GM23338 (cell line): ENCODE measurements around the gene CRYBB2. TPM values are rescaled to one million over a fixed set of nuclear protein-coding genes. Genes with fewer than 3 reads are reported as not detected.

Experiments
- ATAC-seq: fragments of 200-7000 bp; cut with Tn5 transposase; 3 replicates; pipeline ENCODE4 v1.9.1; 2020
- DNase-seq: peaks from one replicate; pipeline ENCODE4 v3.0.0-alpha.2; 2015; ENCODE audit warnings: low spot score
- H2AFZ ChIP-seq: fragments of 200-600 bp; sonication (generic); 2 replicates; pipeline ENCODE4 v1.8.0; 2016; ENCODE audit warnings: antibody characterized with exemption, mild to moderate bottlenecking, moderate library complexity
- H3F3A ChIP-seq: fragments of 200-600 bp; sonication (generic); replicated peaks from 2 replicates; pipeline ENCODE4 v1.8.0; 2017; ENCODE audit warnings: antibody characterized with exemption, mixed run types, low read depth
- H3K27ac ChIP-seq: fragments of 200-600 bp; sonication (generic); 2 replicates; pipeline ENCODE4 v1.6.1; 2016; ENCODE audit warnings: low read depth
- H3K27me3 ChIP-seq: fragments of 200-600 bp; sonication (generic); 2 replicates; pipeline ENCODE4 v1.8.0; 2016; ENCODE audit warnings: mild to moderate bottlenecking, mixed run types, moderate library complexity; ENCODE audit not compliant: insufficient read depth
- H3K36me3 ChIP-seq: fragments of 200-600 bp; sonication (generic); 2 replicates; pipeline ENCODE4 v1.8.0; 2016; ENCODE audit warnings: mild to moderate bottlenecking; ENCODE audit not compliant: insufficient read depth
- H3K4me1 ChIP-seq: fragments of 200-600 bp; sonication (generic); 2 replicates; pipeline ENCODE4 v1.8.0; 2016; ENCODE audit warnings: mild to moderate bottlenecking, moderate library complexity; ENCODE audit not compliant: insufficient read depth
- H3K4me2 ChIP-seq: fragments of 200-600 bp; sonication (generic); 2 replicates; pipeline ENCODE4 v1.7.1; 2017; ENCODE audit warnings: mixed run types
- H3K4me3 ChIP-seq: fragments of 200-600 bp; sonication (generic); 2 replicates; pipeline ENCODE4 v1.6.1; 2016; ENCODE audit warnings: mixed run types
- H3K79me2 ChIP-seq: fragments of 200-600 bp; sonication (generic); replicated peaks from 2 replicates; pipeline ENCODE4 v1.8.0; 2017; ENCODE audit warnings: mild to moderate bottlenecking; ENCODE audit not compliant: insufficient read depth
- H3K9me2 ChIP-seq: fragments of 200-600 bp; sonication (generic); 2 replicates; pipeline ENCODE4 v1.8.0; 2017; ENCODE audit not compliant: insufficient read depth
- H4K20me1 ChIP-seq: fragments of 200-600 bp; sonication (generic); replicated peaks from 2 replicates; pipeline ENCODE4 v1.8.0; 2017; ENCODE audit warnings: mild to moderate bottlenecking; ENCODE audit not compliant: insufficient read depth
- H3K27ac Mint-ChIP-seq: 2 replicates; pipeline ENCODE4 v1.8.0; 2020; ENCODE audit warnings: inconsistent platforms, mild to moderate bottlenecking, moderate library complexity, mixed read lengths
- H3K27me3 Mint-ChIP-seq: 3 replicates; pipeline ENCODE4 v1.8.0; 2022; ENCODE audit warnings: low read depth, mild to moderate bottlenecking, moderate library complexity, mixed read lengths, inconsistent platforms; ENCODE audit not compliant: insufficient read depth, poor library complexity
- H3K36me3 Mint-ChIP-seq: 3 replicates; pipeline ENCODE4 v1.8.0; 2021; ENCODE audit warnings: low read depth, mild to moderate bottlenecking, inconsistent platforms, moderate library complexity, mixed read lengths
- H3K4me1 Mint-ChIP-seq: 3 replicates; pipeline ENCODE4 v1.8.0; 2020; ENCODE audit warnings: mild to moderate bottlenecking, inconsistent platforms, mixed read lengths
- H3K4me3 Mint-ChIP-seq: 3 replicates; pipeline ENCODE4 v1.8.0; 2021; ENCODE audit warnings: moderate library complexity, mild to moderate bottlenecking, inconsistent platforms, mixed read lengths
- H3K9me3 Mint-ChIP-seq: 3 replicates; pipeline ENCODE4 v1.8.0; 2020; ENCODE audit warnings: moderate library complexity, mild to moderate bottlenecking, inconsistent platforms, mixed read lengths
- CREB1 ChIP-seq: fragments of 250-450 bp; sonication (Bioruptor Pico); IDR thresholded peaks from 2 replicates; pipeline ENCODE4 v1.5.0; 2020; ENCODE audit warnings: low read depth, mild to moderate bottlenecking, moderate library complexity
- NANOG ChIP-seq: IDR thresholded peaks from 2 replicates; pipeline ENCODE4 v1.6.1; 2016; ENCODE audit warnings: antibody characterized with exemption, borderline replicate concordance
- POLR2AphosphoS5 ChIP-seq: IDR thresholded peaks from 2 replicates; pipeline ENCODE4 v1.6.1; 2016; ENCODE audit warnings: antibody characterized with exemption, low read depth
- ZNF331 ChIP-seq: fragments of 250-450 bp; sonication (Bioruptor Pico); IDR thresholded peaks from 2 replicates; pipeline ENCODE4 v1.5.0; 2020; ENCODE audit warnings: low read depth, mild to moderate bottlenecking, moderate library complexity
- polyA plus RNA-seq: library from polyadenylated mRNA; unstranded; fragments of >200 nt; fragmentation: Nextera tagmentation; extraction: Ambion mirVana; gene quantifications from 2 replicates; pipeline ENCODE4 v1.2.1, GENCODE V29; 2016
- total RNA-seq: library from RNA; depleted of rRNA; stranded (reverse); fragments of >200 nt; shearing (Covaris generic); gene quantifications from 2 replicates; pipeline ENCODE4 v1.2.3, GENCODE V29; 2014
- TF ChIP-seq, protein P1 (sequence below): fragments of 250-450 bp; sonication (Bioruptor Pico); IDR thresholded peaks from 2 replicates; pipeline ENCODE4 v1.5.0; 2020; ENCODE audit warnings: mild to moderate bottlenecking, moderate library complexity
- TF ChIP-seq, protein P2 (sequence below): IDR thresholded peaks from 2 replicates; pipeline ENCODE4 v1.6.1; 2016; ENCODE audit warnings: antibody characterized with exemption
- TF ChIP-seq, protein P3 (sequence below): IDR thresholded peaks from one replicate; pipeline ENCODE4 v1.6.1; 2018; ENCODE audit warnings: antibody characterized with exemption; ENCODE audit not compliant: unreplicated experiment
- TF ChIP-seq, protein P4 (sequence below), 2 experiments: fragments of 200-600 bp in 1 of 2; sonication (generic) in 1 of 2; conservative IDR thresholded peaks; 2 replicates each; pipeline versions ENCODE4 v1.5.1 to v1.6.1; 2016 to 2017; ENCODE audit warnings: antibody characterized with exemption in 2 of 2, low read depth in 2 of 2, mild to moderate bottlenecking in 2 of 2, moderate library complexity in 1 of 2

CRYBB2 gene
- total and polyA plus RNA-seq, 2 experiments from 2014 or later = 0.26 to 1.0 TPM

GRCh38 chr22:25192406-25192805, 27.0 kb upstream of the CRYBB2 start (continued):
- TF ChIP-seq, protein P1, sequence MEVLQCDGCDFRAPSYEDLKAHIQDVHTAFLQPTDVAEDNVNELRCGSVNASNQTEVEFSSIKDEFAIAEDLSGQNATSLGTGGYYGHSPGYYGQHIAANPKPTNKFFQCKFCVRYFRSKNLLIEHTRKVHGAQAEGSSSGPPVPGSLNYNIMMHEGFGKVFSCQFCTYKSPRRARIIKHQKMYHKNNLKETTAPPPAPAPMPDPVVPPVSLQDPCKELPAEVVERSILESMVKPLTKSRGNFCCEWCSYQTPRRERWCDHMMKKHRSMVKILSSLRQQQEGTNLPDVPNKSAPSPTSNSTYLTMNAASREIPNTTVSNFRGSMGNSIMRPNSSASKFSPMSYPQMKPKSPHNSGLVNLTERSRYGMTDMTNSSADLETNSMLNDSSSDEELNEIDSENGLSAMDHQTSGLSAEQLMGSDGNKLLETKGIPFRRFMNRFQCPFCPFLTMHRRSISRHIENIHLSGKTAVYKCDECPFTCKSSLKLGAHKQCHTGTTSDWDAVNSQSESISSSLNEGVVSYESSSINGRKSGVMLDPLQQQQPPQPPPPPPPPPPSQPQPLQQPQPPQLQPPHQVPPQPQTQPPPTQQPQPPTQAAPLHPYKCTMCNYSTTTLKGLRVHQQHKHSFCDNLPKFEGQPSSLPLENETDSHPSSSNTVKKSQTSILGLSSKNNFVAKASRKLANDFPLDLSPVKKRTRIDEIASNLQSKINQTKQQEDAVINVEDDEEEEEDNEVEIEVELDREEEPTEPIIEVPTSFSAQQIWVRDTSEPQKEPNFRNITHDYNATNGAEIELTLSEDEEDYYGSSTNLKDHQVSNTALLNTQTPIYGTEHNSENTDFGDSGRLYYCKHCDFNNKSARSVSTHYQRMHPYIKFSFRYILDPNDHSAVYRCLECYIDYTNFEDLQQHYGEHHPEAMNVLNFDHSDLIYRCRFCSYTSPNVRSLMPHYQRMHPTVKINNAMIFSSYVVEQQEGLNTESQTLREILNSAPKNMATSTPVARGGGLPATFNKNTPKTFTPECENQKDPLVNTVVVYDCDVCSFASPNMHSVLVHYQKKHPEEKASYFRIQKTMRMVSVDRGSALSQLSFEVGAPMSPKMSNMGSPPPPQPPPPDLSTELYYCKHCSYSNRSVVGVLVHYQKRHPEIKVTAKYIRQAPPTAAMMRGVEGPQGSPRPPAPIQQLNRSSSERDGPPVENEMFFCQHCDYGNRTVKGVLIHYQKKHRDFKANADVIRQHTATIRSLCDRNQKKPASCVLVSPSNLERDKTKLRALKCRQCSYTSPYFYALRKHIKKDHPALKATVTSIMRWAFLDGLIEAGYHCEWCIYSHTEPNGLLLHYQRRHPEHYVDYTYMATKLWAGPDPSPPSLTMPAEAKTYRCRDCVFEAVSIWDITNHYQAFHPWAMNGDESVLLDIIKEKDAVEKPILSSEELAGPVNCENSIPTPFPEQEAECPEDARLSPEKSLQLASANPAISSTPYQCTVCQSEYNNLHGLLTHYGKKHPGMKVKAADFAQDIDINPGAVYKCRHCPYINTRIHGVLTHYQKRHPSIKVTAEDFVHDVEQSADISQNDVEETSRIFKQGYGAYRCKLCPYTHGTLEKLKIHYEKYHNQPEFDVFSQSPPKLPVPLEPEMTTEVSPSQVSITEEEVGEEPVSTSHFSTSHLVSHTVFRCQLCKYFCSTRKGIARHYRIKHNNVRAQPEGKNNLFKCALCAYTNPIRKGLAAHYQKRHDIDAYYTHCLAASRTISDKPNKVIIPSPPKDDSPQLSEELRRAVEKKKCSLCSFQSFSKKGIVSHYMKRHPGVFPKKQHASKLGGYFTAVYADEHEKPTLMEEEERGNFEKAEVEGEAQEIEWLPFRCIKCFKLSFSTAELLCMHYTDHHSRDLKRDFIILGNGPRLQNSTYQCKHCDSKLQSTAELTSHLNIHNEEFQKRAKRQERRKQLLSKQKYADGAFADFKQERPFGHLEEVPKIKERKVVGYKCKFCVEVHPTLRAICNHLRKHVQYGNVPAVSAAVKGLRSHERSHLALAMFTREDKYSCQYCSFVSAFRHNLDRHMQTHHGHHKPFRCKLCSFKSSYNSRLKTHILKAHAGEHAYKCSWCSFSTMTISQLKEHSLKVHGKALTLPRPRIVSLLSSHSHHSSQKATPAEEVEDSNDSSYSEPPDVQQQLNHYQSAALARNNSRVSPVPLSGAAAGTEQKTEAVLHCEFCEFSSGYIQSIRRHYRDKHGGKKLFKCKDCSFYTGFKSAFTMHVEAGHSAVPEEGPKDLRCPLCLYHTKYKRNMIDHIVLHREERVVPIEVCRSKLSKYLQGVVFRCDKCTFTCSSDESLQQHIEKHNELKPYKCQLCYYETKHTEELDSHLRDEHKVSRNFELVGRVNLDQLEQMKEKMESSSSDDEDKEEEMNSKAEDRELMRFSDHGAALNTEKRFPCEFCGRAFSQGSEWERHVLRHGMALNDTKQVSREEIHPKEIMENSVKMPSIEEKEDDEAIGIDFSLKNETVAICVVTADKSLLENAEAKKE (CRISPR knock-in tag) = no peak
- TF ChIP-seq, protein P2, sequence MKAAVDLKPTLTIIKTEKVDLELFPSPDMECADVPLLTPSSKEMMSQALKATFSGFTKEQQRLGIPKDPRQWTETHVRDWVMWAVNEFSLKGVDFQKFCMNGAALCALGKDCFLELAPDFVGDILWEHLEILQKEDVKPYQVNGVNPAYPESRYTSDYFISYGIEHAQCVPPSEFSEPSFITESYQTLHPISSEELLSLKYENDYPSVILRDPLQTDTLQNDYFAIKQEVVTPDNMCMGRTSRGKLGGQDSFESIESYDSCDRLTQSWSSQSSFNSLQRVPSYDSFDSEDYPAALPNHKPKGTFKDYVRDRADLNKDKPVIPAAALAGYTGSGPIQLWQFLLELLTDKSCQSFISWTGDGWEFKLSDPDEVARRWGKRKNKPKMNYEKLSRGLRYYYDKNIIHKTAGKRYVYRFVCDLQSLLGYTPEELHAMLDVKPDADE = no peak
- no peak for TF ChIP-seq NANOG

- Mint-ChIP-seq H3K4me1 (0 out of 3 replicates have a peak, but pooled peaks cover 3% of the 10 kb centered on the region), H3K9me3 (no peaks in the 10 kb centered on the region; the same call in 2 of the 3 replicates), H3K4me3 (no peak overlapping the region), H3K36me3 (peaks cover 24% of the 10 kb centered on the region), H3K27me3 (peaks cover 3% of the 10 kb centered on the region), H3K27ac (no peak overlapping the region)
- Histone ChIP-seq H3K4me2 (no peak overlapping the region), H3K4me1 (no peaks in the 10 kb centered on the region), H3K36me3 (no peaks in the 10 kb centered on the region; the same call in 1 of the 2 replicates), H4K20me1 (peaks cover 10% of the 10 kb centered on the region; the same call in 1 of the 2 replicates), H3F3A (no peaks in the 10 kb centered on the region), H3K4me3 (no peak overlapping the region), H3K9me2 (no peaks in the 10 kb centered on the region), H3K27ac (no peak overlapping the region), H2AFZ (no peak overlapping the region), H3K79me2 (no peaks in the 10 kb centered on the region), H3K27me3 (no peaks in the 10 kb centered on the region)
- DNase-seq (no peak), ATAC-seq (no peak)
- no peak for TF ChIP-seq POLR2AphosphoS5
- TF ChIP-seq, protein P3, sequence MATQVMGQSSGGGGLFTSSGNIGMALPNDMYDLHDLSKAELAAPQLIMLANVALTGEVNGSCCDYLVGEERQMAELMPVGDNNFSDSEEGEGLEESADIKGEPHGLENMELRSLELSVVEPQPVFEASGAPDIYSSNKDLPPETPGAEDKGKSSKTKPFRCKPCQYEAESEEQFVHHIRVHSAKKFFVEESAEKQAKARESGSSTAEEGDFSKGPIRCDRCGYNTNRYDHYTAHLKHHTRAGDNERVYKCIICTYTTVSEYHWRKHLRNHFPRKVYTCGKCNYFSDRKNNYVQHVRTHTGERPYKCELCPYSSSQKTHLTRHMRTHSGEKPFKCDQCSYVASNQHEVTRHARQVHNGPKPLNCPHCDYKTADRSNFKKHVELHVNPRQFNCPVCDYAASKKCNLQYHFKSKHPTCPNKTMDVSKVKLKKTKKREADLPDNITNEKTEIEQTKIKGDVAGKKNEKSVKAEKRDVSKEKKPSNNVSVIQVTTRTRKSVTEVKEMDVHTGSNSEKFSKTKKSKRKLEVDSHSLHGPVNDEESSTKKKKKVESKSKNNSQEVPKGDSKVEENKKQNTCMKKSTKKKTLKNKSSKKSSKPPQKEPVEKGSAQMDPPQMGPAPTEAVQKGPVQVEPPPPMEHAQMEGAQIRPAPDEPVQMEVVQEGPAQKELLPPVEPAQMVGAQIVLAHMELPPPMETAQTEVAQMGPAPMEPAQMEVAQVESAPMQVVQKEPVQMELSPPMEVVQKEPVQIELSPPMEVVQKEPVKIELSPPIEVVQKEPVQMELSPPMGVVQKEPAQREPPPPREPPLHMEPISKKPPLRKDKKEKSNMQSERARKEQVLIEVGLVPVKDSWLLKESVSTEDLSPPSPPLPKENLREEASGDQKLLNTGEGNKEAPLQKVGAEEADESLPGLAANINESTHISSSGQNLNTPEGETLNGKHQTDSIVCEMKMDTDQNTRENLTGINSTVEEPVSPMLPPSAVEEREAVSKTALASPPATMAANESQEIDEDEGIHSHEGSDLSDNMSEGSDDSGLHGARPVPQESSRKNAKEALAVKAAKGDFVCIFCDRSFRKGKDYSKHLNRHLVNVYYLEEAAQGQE = no peak
- no peak for TF ChIP-seq CREB1 (CRISPR knock-in tag)
- TF ChIP-seq, protein P4, sequence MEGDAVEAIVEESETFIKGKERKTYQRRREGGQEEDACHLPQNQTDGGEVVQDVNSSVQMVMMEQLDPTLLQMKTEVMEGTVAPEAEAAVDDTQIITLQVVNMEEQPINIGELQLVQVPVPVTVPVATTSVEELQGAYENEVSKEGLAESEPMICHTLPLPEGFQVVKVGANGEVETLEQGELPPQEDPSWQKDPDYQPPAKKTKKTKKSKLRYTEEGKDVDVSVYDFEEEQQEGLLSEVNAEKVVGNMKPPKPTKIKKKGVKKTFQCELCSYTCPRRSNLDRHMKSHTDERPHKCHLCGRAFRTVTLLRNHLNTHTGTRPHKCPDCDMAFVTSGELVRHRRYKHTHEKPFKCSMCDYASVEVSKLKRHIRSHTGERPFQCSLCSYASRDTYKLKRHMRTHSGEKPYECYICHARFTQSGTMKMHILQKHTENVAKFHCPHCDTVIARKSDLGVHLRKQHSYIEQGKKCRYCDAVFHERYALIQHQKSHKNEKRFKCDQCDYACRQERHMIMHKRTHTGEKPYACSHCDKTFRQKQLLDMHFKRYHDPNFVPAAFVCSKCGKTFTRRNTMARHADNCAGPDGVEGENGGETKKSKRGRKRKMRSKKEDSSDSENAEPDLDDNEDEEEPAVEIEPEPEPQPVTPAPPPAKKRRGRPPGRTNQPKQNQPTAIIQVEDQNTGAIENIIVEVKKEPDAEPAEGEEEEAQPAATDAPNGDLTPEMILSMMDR (conservative IDR thresholded peaks at IDR 0.05; ENCODE audit: low read depth in 2 of 2) = no peak
- no peak for TF ChIP-seq ZNF331
- TF ChIP-seq NANOG = no peak
Measured at GRCh38 chr22:25193130-25193529, 26.3 kb upstream of the CRYBB2 start.
